Lung (tissue), 12 donors: ENCODE results near the gene VDR. TPM values are rescaled to one million over a fixed set of nuclear protein-coding genes. Genes with fewer than 3 reads are reported as not detected.

Source experiments
- ATAC-seq: fragments of 200-7000 bp; cut with Tn5 transposase; one replicate; pipeline ENCODE4 v1.9.1; 2020; ENCODE audit warnings: moderate number of reproducible peaks; ENCODE audit not compliant: insufficient read depth, low FRiP score
- DNase-seq, 3 donors: peaks; one replicate each; pipeline ENCODE4 v3.0.0-alpha.2; 2013 to 2017
- H3K27ac ChIP-seq, 2 donors: one replicate each; pipeline ENCODE4 v1.5.1; 2013; ENCODE audit warnings: mild to moderate bottlenecking in 2 of 2, moderate library complexity in 2 of 2, control low read depth in 1 of 2, inconsistent platforms in 1 of 2, low read depth in 1 of 2, low read length in 1 of 2
- H3K27me3 ChIP-seq, 3 donors: one replicate each; pipeline ENCODE4 v1.5.1; 2013; ENCODE audit warnings: low read length in 2 of 3; ENCODE audit not compliant: control insufficient read depth in 3 of 3, insufficient read depth in 3 of 3
- H3K36me3 ChIP-seq, 4 donors: one replicate each; pipeline ENCODE4 v1.5.1; 2013; ENCODE audit warnings: low read length in 4 of 4, mild to moderate bottlenecking in 1 of 4, moderate library complexity in 1 of 4; ENCODE audit not compliant: control insufficient read depth in 4 of 4, insufficient read depth in 4 of 4
- H3K4me1 ChIP-seq, 5 donors: one replicate each; pipeline ENCODE4 v1.5.1; 2013; ENCODE audit warnings: low read length in 5 of 5, mild to moderate bottlenecking in 2 of 5, moderate library complexity in 1 of 5; ENCODE audit not compliant: control insufficient read depth in 5 of 5, insufficient read depth in 5 of 5
- H3K4me3 ChIP-seq: one replicate; pipeline ENCODE4 v1.5.1; 2013; ENCODE audit warnings: mild to moderate bottlenecking, control low read depth, moderate library complexity
- H3K9ac ChIP-seq, 2 donors: one replicate each; pipeline ENCODE4 v1.5.1; 2013; ENCODE audit warnings: low read length in 2 of 2, control low read depth in 1 of 2; ENCODE audit not compliant: insufficient read depth in 1 of 2
- H3K9me3 ChIP-seq, 4 donors: one replicate each; pipeline ENCODE4 v1.5.1; 2013; ENCODE audit warnings: low read length in 3 of 4, mild to moderate bottlenecking in 1 of 4, moderate library complexity in 1 of 4; ENCODE audit not compliant: control insufficient read depth in 4 of 4, insufficient read depth in 3 of 4
- CTCF ChIP-seq: IDR thresholded peaks from 2 replicates; pipeline ENCODE4 v1.5.1; 2012; ENCODE audit warnings: mild to moderate bottlenecking; ENCODE audit errors: control extremely low read depth, extremely low read depth
- WGBS, 2 donors: extraction: QIAGEN DNeasy Blood & Tissue Kit; methylation state at CpG; one replicate each; pipeline ENCODE4 v1.1.7; 2013; 5-methylcytosine and 5-hydroxymethylcytosine counted together
- polyA plus RNA-seq, 2 donors: library from polyadenylated mRNA; stranded (reverse); fragments of 200-250 nt; gene quantifications; one replicate each; pipeline ENCODE4 v1.2.1, GENCODE V29; 2013
- total RNA-seq, 2 donors: library from RNA; depleted of rRNA in 1 of 2; stranded (reverse); fragments of >200 nt in 1 of 2; gene quantifications; one replicate each; pipeline ENCODE4 v1.2.1, GENCODE V29; 2014 to 2021
- donor health status: control.
- donor health status: control.
- donor health status: Bipolar disorder and iron deficiency.
- donor health status: healthy.
- donor health status: DM: yes; HTN: yes; CAD: no.

The VDR gene
- total and polyA plus RNA-seq, 4 donors, result 4.4 to 27.4 (median 14.3) TPM

GRCh38 chr12:47821346-47821706, 83.5 kb downstream of the VDR start:
- no peaks in the 10 kb centered on the region for H3K27me3 ChIP-seq
- 67 to 83% methylated on average over 4 of the region's 4 CpGs for WGBS, 2 donors
- peak overlapping the region; percentile 98 to 100 for H3K27ac ChIP-seq
- TF ChIP-seq CTCF, result no peak
- H3K4me1 ChIP-seq, result peaks cover 7 to 42% (median 37%) of the 10 kb centered on the region in 5 donors
- H3K9ac ChIP-seq, result peak overlapping the region in 1 of 2 donors; percentile 30
- no peaks in the 10 kb centered on the region for H3K9me3 ChIP-seq
- ATAC-seq, result no peak
- no peak overlapping the region for H3K4me3 ChIP-seq
- H3K36me3 ChIP-seq, result no peaks in the 10 kb centered on the region
- DNase-seq, result no peak

GRCh38 chr12:47820631-47821345, 84.0 kb downstream of the VDR start:
- peak; percentile 83 to 87 (median 87) for DNase-seq
- H3K27ac ChIP-seq, result peak overlapping the region; percentile 98 to 100
- no peaks in the 10 kb centered on the region for H3K27me3 ChIP-seq
- peak; percentile 64 for ATAC-seq
- H3K36me3 ChIP-seq, result no peaks in the 10 kb centered on the region
- TF ChIP-seq CTCF, result no peak
- H3K9ac ChIP-seq, result peak overlapping the region in 1 of 2 donors; percentile 88
- H3K4me3 ChIP-seq, result no peak overlapping the region
- H3K4me1 ChIP-seq, result peaks cover 7 to 40% (median 39%) of the 10 kb centered on the region in 5 donors
- 33 to 44% methylated on average over 17 of the region's 17 CpGs for WGBS, 2 donors
- no peaks in the 10 kb centered on the region for H3K9me3 ChIP-seq

- no peak for TF ChIP-seq CTCF
- Histone ChIP-seq H3K27ac (peak within 1 kb of the TSS; percentile 98 to 100), H3K27me3 (no peaks in the 10 kb centered on the region), H3K4me1 (peaks cover 7 to 37% (median 34%) of the 10 kb centered on the region in 5 donors), H3K4me3 (peak within 1 kb of the TSS; percentile 84), H3K9me3 (no peaks in the 10 kb centered on the region), H3K36me3 (no peaks in the 10 kb centered on the region), H3K9ac (peak within 1 kb of the TSS; percentile 81 to 88)
- peak; percentile 32 for ATAC-seq
- DNase-seq, result peak; percentile 85 to 91 (median 89)
- 0% methylated on average over 48 to 58 of the region's 58 CpGs for WGBS, 2 donors
These were observed 84.7 kb downstream of the VDR start, which contains the start of gene HDAC7 for GRCh38 chr12:47819896-47820630. TSS of gene HDAC7 (minus strand) at chr12:47819903. CDS start at chr12:47819785, 118 bp downstream.
